Upper lobe of left lung (tissue), 6 donors: ENCODE data around the gene ARHGAP1. TPM values are rescaled to one million over a fixed set of nuclear protein-coding genes. Genes with fewer than 3 reads are reported as not detected.
A peak's percentile ranks its signal among the peaks of the same experiment; 100 is the strongest.

Experiments
- ATAC-seq, 2 donors: fragments of 200-7000 bp; cut with Tn5 transposase; one replicate each; pipeline ENCODE4 v1.9.1; 2022; ENCODE audit warnings: mild to moderate bottlenecking in 2 of 2, moderate library complexity in 2 of 2; ENCODE audit not compliant: low FRiP score in 2 of 2
- DNase-seq, 2 donors: peaks; one replicate each; pipeline ENCODE4 v3.0.0-alpha.2; 2019 to 2020
- H3K27ac ChIP-seq, 4 donors: fragments of 200-600 bp; sonication (generic); one replicate each; pipeline ENCODE4 v1.5.1; 2016 to 2019
- H3K27me3 ChIP-seq, 4 donors: fragments of 200-600 bp; sonication (generic); one replicate each; pipeline ENCODE4 v1.5.1; 2017 to 2019
- H3K36me3 ChIP-seq, 4 donors: fragments of 200-600 bp; sonication (generic); one replicate each; pipeline ENCODE4 v1.5.1; 2016 to 2019
- H3K4me1 ChIP-seq, 4 donors: fragments of 200-600 bp; sonication (generic); one replicate each; pipeline ENCODE4 v1.5.1; 2018 to 2019
- H3K4me3 ChIP-seq, 4 donors: fragments of 200-600 bp; sonication (generic); one replicate each; pipeline ENCODE4 v1.5.1; 2017 to 2019; ENCODE audit warnings: mild to moderate bottlenecking in 2 of 4, moderate library complexity in 1 of 4
- H3K9me3 ChIP-seq, 4 donors: fragments of 200-600 bp; sonication (generic); one replicate each; pipeline ENCODE4 v1.5.1; 2018 to 2019
- CTCF ChIP-seq, 6 experiments: fragments of 450-650 bp in 4 of 6; fragments of 200-600 bp in 2 of 6; sonication (generic) in 2 of 6; IDR thresholded peaks; one replicate each; pipeline ENCODE4 v1.5.1; 2016 to 2019; ENCODE audit warnings: antibody characterized with exemption in 6 of 6
- EP300 ChIP-seq, 4 donors: sonication (generic); formaldehyde crosslinking; IDR thresholded peaks; one replicate each; pipeline ENCODE4 v1.5.1; 2017; ENCODE audit warnings: antibody characterized with exemption in 4 of 4, control low read depth in 2 of 4
- POLR2A ChIP-seq, 4 donors: fragments of 450-650 bp; IDR thresholded peaks; one replicate each; pipeline ENCODE4 v1.5.1; 2016 to 2017; ENCODE audit warnings: antibody characterized with exemption in 4 of 4, mild to moderate bottlenecking in 2 of 4
- POLR2AphosphoS5 ChIP-seq, 2 donors: sonication (generic); formaldehyde crosslinking; IDR thresholded peaks; one replicate each; pipeline ENCODE4 v1.5.1; 2017; ENCODE audit warnings: antibody characterized with exemption in 2 of 2
- WGBS, 2 donors: methylation state at CpG; one replicate each; pipeline ENCODE4 v1.1.5; 2017 to 2018; 5-methylcytosine and 5-hydroxymethylcytosine counted together
- total RNA-seq, 6 donors: library from RNA; depleted of rRNA in 4 of 6; stranded (reverse); fragments of >200 nt in 4 of 6; gene quantifications; one replicate each; pipeline versions ENCODE4 v1.1.0 to v1.2.1, GENCODE V29; 2016 to 2021
- donor health status: DM: no; HTN: no; CAD: no; lungs with moderate emphysema.
- donor health status: DM: no; HTN: yes; CAD: no; lungs with severe emphysema.

The ARHGAP1 gene
- total RNA-seq = 10 to 100 TPM; 33.8 to 81.8 (median 50.7) TPM

- Histone ChIP-seq H3K27me3 (no peaks in the 10 kb centered on the region), H3K36me3 (peaks cover 18 to 46% (median 34%) of the 10 kb centered on the region in 4 donors), H3K9me3 (no peaks in the 10 kb centered on the region), H3K27ac (peak within 1 kb of the TSS; percentile 80 to 89 (median 87)), H3K4me3 (peak within 1 kb of the TSS; percentile 74 to 93 (median 88)), H3K4me1 (peaks cover 31 to 59% (median 49%) of the 10 kb centered on the region in 4 donors)
- WGBS, 2 donors = 0 to 1% methylated on average over 25 to 44 of the region's 44 CpGs
- ATAC-seq = peak; percentile 99
- peak; percentile 95 to 98 for DNase-seq
- peak in 3 of 4 donors; percentile 46 to 89 (median 82) for TF ChIP-seq POLR2A (IDR thresholded peaks at IDR 0.05)
- TF ChIP-seq EP300 (IDR thresholded peaks at IDR 0.05) = peak in 1 of 4 donors; percentile 28
- TF ChIP-seq CTCF (IDR thresholded peaks at IDR 0.05) = peak in 1 of 6 experiments; percentile 18
- TF ChIP-seq POLR2AphosphoS5 (IDR thresholded peaks at IDR 0.05) = peak; percentile 74 to 87
These were observed at the start of gene ARHGAP1, which contains the start of gene ZNF408 for GRCh38 chr11:46700241-46701077. ARHGAP1 (minus strand) TSS chr11:46700619; CDS start chr11:46696107, 4,512 bp downstream. ZNF408 (plus strand) TSS chr11:46701031; CDS start chr11:46701048, 17 bp downstream.

DNA sequence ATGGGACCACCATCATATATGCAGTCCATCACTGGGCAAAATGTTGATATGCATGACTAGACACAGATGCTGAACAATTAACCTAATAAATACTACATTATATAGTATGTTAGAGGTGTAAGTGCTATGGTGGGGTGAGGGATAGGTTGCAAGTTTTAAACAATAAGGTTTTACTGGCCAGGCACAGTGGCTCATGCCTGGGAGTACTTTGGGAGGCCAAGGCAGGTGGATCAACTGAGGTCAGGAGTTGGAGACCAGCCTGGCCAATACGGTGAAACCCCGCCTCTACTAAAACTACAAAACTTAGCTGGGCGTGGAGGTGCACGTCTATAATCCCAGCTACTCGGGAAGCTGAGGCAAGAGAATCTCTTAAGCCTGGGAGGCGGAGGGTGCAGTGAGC lies 46.7 kb upstream of the ARHGAP1 start:
- no peaks in the 10 kb centered on the region for H3K9me3 ChIP-seq
- no peak overlapping the region for H3K27ac ChIP-seq
- DNase-seq (no peak), ATAC-seq (no peak)
- no peaks in the 10 kb centered on the region for H3K27me3 ChIP-seq
- H3K4me3 ChIP-seq = no peak overlapping the region
- no peak for TF ChIP-seq POLR2A (IDR thresholded peaks at IDR 0.05)
- 93 to 94% methylated on average over 6 of the region's 6 CpGs for WGBS, 2 donors
- no peaks in the 10 kb centered on the region for H3K4me1 ChIP-seq
- H3K36me3 ChIP-seq = peaks cover 34 to 97% (median 89%) of the 10 kb centered on the region in 4 donors

DNA sequence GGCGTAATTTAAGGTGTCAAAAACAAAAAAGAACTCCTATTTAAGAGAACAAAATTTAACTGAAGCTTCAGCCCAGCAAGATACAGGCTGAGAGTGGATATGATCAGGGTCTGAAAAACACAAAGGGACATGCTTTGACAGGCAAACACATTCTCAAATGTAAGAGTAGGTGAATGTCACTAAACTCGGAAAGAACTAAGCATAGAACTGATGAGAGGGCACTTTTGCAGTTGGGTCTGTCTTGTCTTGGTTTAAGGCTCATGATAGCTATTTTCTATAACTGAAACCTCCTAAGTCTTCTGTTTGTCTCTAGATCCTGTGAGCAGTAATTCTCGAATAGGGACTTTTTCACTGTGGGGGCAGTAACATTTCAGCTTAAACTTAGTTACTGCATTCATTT lies 45.6 kb upstream of the ARHGAP1 start:
- WGBS, 2 donors = 86 to 88% methylated on average over 3 of the region's 3 CpGs
- Histone ChIP-seq H3K4me3 (no peak overlapping the region), H3K9me3 (no peaks in the 10 kb centered on the region), H3K27ac (no peak overlapping the region), H3K27me3 (no peaks in the 10 kb centered on the region), H3K36me3 (peaks cover 27 to 99% (median 87%) of the 10 kb centered on the region in 4 donors), H3K4me1 (no peaks in the 10 kb centered on the region)
- DNase-seq = no peak
- no peak for ATAC-seq
- TF ChIP-seq CTCF (IDR thresholded peaks at IDR 0.05) (no peak), EP300 (IDR thresholded peaks at IDR 0.05) (no peak)

DNA sequence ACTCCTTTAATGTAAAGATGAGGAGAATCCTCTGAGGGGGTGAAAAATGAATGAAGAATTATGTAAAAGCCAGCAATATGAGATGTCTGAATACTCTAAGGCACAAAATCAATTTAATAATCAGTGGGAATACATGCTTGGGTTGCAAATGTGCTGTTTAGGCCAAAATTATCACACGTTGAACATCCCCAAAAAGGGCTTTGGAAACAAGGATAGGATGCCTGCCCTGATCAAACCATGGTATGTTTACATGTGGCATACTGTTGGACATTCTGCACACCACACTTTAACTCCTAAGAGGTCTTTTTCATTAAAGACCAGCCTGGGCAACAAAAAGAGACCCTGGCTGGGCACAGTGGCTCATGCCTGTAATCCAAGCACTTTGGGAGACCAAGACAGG lies 44.9 kb upstream of the ARHGAP1 start:
- no peak for ATAC-seq
- Histone ChIP-seq H3K27ac (no peak overlapping the region), H3K27me3 (no peaks in the 10 kb centered on the region), H3K4me1 (no peaks in the 10 kb centered on the region), H3K36me3 (peaks cover 20 to 93% (median 81%) of the 10 kb centered on the region in 4 donors), H3K9me3 (no peaks in the 10 kb centered on the region), H3K4me3 (no peak overlapping the region)
- WGBS, 2 donors = 75 to 95% methylated on average over 1 of the region's 1 CpG
- TF ChIP-seq POLR2AphosphoS5 (IDR thresholded peaks at IDR 0.05) (no peak), POLR2A (IDR thresholded peaks at IDR 0.05) (no peak), EP300 (IDR thresholded peaks at IDR 0.05) (no peak), CTCF (IDR thresholded peaks at IDR 0.05) (no peak)
- DNase-seq = no peak

GRCh38 chr11:46743693-46744339 lies 43.4 kb upstream of the ARHGAP1 start:
- no peak for TF ChIP-seq EP300 (IDR thresholded peaks at IDR 0.05)
- DNase-seq = no peak

More at GRCh38 chr11:46743693-46744339, 43.4 kb upstream of the ARHGAP1 start:
- no peaks in the 10 kb centered on the region for H3K27me3 ChIP-seq
- WGBS, 2 donors = 69 to 77% methylated on average over 7 to 10 of the region's 10 CpGs
- ATAC-seq = no peak
- peaks cover 16 to 77% (median 66%) of the 10 kb centered on the region in 4 donors for H3K36me3 ChIP-seq
- H3K9me3 ChIP-seq = no peaks in the 10 kb centered on the region
- H3K27ac ChIP-seq = no peak overlapping the region
- no peaks in the 10 kb centered on the region for H3K4me1 ChIP-seq
- H3K4me3 ChIP-seq = no peak overlapping the region
